Progenitor cell of endocrine pancreas (in vitro differentiated cells): ENCODE data around the gene NAA40. TPM values are rescaled to one million over a fixed set of nuclear protein-coding genes. Genes with fewer than 3 reads are reported as not detected.
A peak's percentile ranks its signal among the peaks of the same experiment; 100 is the strongest.

Experiments used
- DNase-seq: peaks from one replicate; pipeline ENCODE4 v3.0.0; 2021; ENCODE audit warnings: low spot score; ENCODE audit not compliant: unreplicated experiment
- H3K27ac Mint-ChIP-seq: 2 replicates; pipeline ENCODE4 v1.8.0; 2021; ENCODE audit warnings: mild to moderate bottlenecking, moderate library complexity, mixed read lengths
- H3K27me3 Mint-ChIP-seq: 2 replicates; pipeline ENCODE4 v1.8.0; 2021; ENCODE audit warnings: mixed read lengths
- H3K36me3 Mint-ChIP-seq: 2 replicates; pipeline ENCODE4 v1.8.0; 2022; ENCODE audit warnings: mixed read lengths; ENCODE audit not compliant: insufficient read depth
- H3K4me1 Mint-ChIP-seq: 2 replicates; pipeline ENCODE4 v1.8.0; 2021; ENCODE audit warnings: low read depth, mixed read lengths
- H3K4me3 Mint-ChIP-seq: 2 replicates; pipeline ENCODE4 v1.8.0; 2021; ENCODE audit warnings: low read depth, mild to moderate bottlenecking, moderate library complexity, mixed read lengths
- H3K9me3 Mint-ChIP-seq: 2 replicates; pipeline ENCODE4 v1.8.0; 2021; ENCODE audit warnings: low read depth, mixed read lengths
- total RNA-seq: library from RNA; stranded (reverse); gene quantifications from 2 replicates; pipeline ENCODE4 v1.2.1, GENCODE V29; 2021
- TF ChIP-seq, protein P1 (sequence below): fragments of 200-600 bp; sonication (generic); IDR thresholded peaks from one replicate; pipeline ENCODE4 v1.5.0; 2021; ENCODE audit warnings: antibody characterized with exemption, mild to moderate bottlenecking; ENCODE audit not compliant: unreplicated experiment

NAA40 gene
- total RNA-seq, 1 donor from 2014 or later: 60.6 TPM

DNA sequence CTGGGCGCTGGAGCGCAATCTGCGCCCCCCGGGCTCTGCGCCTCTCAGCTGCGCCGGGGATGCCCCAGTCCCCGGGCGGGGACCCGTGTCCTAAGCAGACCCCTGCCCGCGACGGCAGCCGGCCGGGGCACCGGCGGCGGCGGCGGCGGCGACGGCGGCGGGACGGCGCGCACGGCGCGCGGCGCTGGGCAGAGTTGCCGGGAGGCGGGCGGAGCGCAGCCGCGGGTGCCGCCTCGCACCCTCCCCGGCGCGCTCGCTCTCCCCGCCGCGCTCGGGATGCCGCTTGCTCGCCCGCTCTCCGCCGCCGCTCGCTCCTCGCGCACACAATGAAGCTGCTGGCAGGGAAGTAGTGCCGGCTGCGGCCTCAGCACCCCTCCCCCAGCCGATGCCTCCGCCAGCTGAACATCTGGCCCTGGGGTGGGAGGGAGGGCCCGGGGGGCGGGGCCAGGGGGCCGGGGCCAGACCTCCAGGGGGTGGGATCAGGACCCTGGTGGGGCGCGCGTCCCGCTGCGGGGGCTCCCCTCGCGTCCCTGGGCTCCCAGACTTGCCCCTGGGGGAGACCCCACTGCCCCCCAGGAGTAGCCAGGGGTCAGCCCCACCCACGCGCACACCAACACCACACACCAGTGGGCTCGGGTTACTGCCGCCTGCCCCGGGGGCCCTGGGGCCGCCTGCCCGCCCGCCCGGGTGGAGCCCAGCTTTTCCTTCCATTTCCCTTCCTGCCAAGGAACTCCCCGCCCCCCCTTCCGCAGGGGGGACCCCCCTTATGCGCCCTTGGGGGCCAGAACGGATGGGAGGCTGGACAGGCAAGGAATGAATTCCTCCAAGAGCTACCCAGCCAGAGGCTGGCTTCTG is 21.7 kb upstream of the NAA40 start, which contains the start of gene RCOR2:
Gene RCOR2 (minus strand): TSS at position 328 of the 855 bp plus-strand sequence. CDS start 708 bp downstream, outside the sequence.
- Mint-ChIP-seq H3K4me1 (peaks cover 12% of the 10 kb centered on the region), H3K36me3 (peaks cover 2% of the 10 kb centered on the region), H3K27ac (peak within 1 kb of the TSS; percentile 93), H3K9me3 (no peaks in the 10 kb centered on the region), H3K27me3 (no peaks in the 10 kb centered on the region), H3K4me3 (peak within 1 kb of the TSS; percentile 85)
- DNase-seq: peak; percentile 74
- TF ChIP-seq, protein P1, sequence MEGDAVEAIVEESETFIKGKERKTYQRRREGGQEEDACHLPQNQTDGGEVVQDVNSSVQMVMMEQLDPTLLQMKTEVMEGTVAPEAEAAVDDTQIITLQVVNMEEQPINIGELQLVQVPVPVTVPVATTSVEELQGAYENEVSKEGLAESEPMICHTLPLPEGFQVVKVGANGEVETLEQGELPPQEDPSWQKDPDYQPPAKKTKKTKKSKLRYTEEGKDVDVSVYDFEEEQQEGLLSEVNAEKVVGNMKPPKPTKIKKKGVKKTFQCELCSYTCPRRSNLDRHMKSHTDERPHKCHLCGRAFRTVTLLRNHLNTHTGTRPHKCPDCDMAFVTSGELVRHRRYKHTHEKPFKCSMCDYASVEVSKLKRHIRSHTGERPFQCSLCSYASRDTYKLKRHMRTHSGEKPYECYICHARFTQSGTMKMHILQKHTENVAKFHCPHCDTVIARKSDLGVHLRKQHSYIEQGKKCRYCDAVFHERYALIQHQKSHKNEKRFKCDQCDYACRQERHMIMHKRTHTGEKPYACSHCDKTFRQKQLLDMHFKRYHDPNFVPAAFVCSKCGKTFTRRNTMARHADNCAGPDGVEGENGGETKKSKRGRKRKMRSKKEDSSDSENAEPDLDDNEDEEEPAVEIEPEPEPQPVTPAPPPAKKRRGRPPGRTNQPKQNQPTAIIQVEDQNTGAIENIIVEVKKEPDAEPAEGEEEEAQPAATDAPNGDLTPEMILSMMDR: no peak

DNA sequence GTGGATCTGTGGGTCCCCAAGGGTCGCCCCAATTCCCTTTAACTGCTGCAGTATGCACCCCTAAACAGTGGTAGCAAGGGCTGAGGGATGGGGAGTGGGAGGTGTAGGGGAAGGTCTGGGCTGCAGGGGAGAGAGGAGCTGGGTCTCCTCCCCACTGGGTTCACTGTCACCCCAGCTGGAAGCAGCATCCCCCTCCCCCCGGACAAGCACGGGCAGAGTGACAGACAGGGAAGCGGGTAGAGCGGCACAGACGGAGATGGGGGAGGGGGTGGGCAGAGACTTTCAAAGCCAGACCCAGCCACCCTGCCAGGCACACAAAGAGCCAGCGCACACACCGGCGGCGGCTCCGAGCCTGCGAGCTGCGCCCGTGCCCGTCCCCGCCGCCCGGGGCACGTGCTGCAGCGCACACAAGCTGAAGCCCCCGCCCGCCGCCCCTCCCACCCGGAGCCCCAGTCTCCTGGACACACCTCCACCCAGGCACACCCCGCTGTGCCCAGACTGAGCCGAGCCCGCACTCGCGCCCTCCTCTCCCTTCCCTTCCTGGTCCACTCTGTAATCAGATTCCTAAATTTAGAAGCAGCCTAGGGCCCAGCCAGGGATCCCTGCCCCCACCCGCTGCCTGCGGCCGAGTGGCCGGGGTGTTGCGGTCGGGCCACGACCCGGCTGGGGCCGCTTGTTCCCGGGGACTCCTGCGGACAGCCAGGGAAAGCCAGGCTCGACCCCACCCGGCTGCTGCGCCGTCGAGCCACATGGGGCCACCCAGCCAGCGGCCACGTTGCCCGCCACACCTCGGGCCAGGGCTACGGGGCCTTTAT is 20.9 kb upstream of the NAA40 start:
- Mint-ChIP-seq H3K36me3 (peaks cover 2% of the 10 kb centered on the region), H3K27me3 (peaks cover under 1% of the 10 kb centered on the region), H3K4me1 (peaks cover 12% of the 10 kb centered on the region), H3K27ac (peak overlapping the region; percentile 88), H3K9me3 (no peaks in the 10 kb centered on the region), H3K4me3 (peak overlapping the region; percentile 67)
- no peak for DNase-seq
- TF ChIP-seq, protein P1: no peak

DNA sequence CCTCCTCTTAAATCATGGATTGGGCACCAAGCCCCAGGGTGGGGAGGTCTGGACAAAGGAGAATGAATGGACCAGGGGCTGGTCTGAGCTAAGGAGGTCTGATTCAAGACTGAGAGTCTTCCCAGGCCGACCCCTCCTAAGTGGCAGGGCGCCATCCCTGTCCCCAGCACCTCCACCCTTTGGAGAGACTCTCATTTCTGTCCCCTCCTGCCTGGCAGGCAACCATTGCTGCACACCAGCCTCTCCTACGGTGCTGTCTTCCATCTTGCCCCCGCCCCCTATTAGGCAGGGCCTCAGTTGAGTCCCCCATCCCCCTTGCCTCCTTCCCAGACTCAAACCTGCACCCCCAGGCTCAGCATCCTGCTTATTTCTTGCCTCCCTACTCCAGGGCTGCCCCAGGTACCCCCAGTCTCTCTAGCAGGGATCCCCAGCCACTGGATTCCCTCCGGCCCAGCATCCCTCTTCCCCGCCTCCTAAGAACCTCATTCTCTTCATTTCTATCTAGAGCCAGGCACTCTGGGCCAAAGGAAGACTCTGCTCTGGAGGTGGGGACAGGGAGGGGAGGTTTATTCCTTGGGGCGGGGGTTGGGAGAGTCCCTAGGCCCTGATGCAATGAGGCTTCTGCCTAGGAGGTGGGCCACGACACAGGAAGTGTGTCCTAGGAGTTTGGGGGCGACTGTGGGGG is 20.2 kb upstream of the NAA40 start:
- peaks cover 7% of the 10 kb centered on the region for H3K27me3 Mint-ChIP-seq
- H3K27ac Mint-ChIP-seq: peak overlapping the region; percentile 87
- peaks cover under 1% of the 10 kb centered on the region for H3K36me3 Mint-ChIP-seq
- peaks cover 12% of the 10 kb centered on the region for H3K4me1 Mint-ChIP-seq
- DNase-seq: no peak
- TF ChIP-seq, protein P1: no peak
- peak overlapping the region; percentile 59 for H3K4me3 Mint-ChIP-seq
- no peaks in the 10 kb centered on the region for H3K9me3 Mint-ChIP-seq

DNA sequence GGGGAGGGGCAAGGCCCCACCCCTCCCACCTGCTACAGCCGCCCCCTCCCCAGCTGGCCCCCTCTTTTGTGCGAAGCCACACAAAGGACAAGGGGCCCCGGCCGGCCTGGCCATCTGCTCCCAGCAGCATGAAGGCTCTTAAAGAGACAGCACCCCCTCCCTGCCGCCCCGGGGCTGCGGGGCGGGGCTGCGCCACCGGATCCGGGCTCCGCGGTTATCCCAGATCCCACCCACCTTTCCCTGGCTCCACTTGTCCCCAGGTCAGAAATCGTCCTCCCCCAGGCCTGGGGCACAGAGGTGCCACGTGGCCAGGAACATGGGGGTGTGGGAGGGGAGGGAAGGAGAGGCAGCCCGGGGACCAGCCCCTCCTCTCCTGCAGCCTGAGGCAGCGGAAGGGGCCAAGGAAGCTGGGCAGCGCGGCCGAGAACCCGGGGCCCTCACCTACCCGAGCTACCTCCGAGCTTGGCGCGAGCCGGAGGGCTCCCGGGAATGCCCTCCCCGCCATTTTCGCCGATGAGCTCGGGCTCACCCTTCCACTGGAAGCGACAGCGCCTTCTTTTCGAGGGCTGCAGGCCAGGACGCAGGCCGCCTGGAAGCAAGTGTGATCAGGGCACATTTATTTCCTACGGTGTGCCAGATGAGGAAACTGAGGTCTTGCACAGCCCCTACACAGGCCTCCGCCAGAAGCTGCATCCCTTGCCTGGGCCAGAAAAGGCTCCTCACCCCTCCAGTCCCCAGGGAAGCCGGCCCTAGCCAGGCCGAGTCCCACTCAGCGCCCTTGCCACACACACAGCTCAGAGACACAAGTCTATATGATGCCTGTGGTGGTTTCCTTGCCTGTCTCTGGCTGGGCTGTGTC is 19.3 kb upstream of the NAA40 start:
- no peaks in the 10 kb centered on the region for H3K36me3 Mint-ChIP-seq
- TF ChIP-seq, protein P1: no peak
- H3K27me3 Mint-ChIP-seq: peaks cover 10% of the 10 kb centered on the region
- H3K9me3 Mint-ChIP-seq: no peaks in the 10 kb centered on the region
- H3K27ac Mint-ChIP-seq: no peak overlapping the region
- peaks cover 12% of the 10 kb centered on the region for H3K4me1 Mint-ChIP-seq
- DNase-seq: no peak
- H3K4me3 Mint-ChIP-seq: peak overlapping the region; percentile 41
